ENCODE measurements around the gene LYSMD4. TPM values are rescaled to one million over a fixed set of nuclear protein-coding genes. Genes with fewer than 3 reads are reported as not detected.

The LYSMD4 gene
- total RNA-seq, 1 donor from 2014 or later: not detected

DNA sequence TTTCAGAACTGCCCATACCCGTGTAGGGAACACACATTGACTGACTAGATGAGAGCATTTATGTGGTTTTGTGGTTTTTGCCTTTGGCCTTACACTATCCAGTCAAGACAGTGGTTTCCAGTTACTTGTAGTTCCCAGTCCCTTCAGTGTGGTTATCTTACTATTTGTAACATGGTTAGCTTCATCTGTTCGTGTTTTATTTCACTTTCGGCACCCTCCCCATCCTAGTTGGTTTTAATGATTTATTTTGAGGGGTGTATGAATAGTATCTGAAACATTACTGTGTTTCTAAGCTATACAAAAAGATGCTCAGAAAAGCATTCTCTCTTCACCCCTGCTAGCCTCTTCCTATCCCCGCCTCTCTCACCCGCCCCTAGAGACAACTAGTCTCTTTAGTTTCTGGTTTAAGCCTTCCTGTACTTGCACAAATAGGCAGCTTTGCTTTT, 14.1 kb downstream of the LYSMD4 start:
- H3K4me1 ChIP-seq: peaks cover 2 to 20% of the 10 kb centered on the region in 2 donors
- no peaks in the 10 kb centered on the region for H3K27me3 ChIP-seq
- H3K36me3 ChIP-seq: peaks cover 2 to 17% of the 10 kb centered on the region in 2 donors
- H3K4me3 ChIP-seq: no peak overlapping the region
- no peak overlapping the region for H3K27ac ChIP-seq
- no peaks in the 10 kb centered on the region for H3K9me3 ChIP-seq
- DNase-seq (ENCODE audit: low spot score in 2 of 2): no peak
- intact Hi-C loops (cut with DNase I): no loop called here
- TF ChIP-seq, protein P1, sequence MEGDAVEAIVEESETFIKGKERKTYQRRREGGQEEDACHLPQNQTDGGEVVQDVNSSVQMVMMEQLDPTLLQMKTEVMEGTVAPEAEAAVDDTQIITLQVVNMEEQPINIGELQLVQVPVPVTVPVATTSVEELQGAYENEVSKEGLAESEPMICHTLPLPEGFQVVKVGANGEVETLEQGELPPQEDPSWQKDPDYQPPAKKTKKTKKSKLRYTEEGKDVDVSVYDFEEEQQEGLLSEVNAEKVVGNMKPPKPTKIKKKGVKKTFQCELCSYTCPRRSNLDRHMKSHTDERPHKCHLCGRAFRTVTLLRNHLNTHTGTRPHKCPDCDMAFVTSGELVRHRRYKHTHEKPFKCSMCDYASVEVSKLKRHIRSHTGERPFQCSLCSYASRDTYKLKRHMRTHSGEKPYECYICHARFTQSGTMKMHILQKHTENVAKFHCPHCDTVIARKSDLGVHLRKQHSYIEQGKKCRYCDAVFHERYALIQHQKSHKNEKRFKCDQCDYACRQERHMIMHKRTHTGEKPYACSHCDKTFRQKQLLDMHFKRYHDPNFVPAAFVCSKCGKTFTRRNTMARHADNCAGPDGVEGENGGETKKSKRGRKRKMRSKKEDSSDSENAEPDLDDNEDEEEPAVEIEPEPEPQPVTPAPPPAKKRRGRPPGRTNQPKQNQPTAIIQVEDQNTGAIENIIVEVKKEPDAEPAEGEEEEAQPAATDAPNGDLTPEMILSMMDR (IDR thresholded peaks at IDR 0.05): no peak

DNA sequence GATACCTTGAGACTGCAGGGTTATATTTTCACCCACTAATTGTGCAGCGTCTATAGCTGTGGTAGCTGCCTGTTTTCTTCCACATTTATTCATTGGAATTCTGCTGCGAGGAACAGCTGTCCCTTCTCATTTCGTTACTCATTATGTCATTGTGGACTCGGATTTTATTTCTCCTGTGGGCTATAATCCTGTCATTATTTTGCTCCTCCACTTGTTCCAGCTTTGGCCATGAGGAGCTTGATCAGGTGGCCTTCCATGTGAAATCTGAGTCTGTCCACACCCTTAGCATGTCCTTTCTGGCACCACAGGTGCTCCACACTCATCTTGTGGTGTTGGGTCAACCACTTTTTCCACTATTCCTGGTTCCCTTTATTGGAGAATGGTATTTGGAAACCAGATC, 14.8 kb downstream of the LYSMD4 start:
- DNase-seq (ENCODE audit: low spot score in 2 of 2): no peak
- Histone ChIP-seq H3K36me3 (peaks cover 2 to 20% of the 10 kb centered on the region in 2 donors), H3K27ac (no peak overlapping the region), H3K4me3 (no peak overlapping the region), H3K27me3 (no peaks in the 10 kb centered on the region), H3K4me1 (peaks cover 2 to 20% of the 10 kb centered on the region in 2 donors), H3K9me3 (no peaks in the 10 kb centered on the region)
- TF ChIP-seq, protein P1 (IDR thresholded peaks at IDR 0.05): no peak
- intact Hi-C loops (cut with DNase I): no loop called here

DNA sequence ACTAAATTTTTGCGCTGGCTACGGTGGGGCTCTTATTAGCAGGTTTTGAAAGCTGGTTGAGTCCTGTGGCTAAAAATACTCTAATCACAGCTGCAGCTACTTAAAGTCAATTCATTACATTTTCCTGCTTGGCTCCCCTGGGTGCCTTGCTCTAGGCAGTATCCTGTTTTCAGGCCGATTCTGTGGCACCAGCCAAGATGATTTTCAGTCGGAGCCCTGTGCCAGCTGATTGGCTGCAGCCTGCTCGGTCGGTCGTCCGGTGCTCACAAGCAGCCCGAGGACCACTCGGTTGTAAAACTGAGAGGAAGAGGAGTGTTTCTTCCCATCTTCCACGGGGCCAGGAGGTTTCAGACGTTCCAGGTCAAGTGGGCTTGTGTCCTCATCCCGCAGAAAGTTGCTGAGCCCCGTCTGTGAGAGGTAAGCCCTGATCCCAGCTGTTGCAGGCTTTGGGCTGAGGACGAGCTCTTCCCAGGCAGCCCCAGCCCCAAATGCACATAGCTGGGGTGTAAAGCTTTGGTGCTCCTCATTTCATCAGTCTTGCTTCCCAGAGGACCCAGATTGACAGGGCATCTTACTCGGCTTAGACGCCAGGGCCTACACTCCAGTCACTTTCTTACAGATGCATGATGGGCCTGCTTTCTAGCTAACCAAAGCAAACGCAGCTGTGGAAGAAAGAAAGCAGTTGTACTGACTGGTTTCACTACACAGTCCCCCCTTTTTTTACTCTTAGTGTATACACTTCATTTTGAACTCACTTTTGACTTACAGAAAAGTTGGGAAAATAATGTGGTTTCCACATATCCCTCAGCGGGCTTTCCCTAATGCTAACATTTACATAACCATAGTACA, 15.9 kb downstream of the LYSMD4 start:
- H3K4me1 ChIP-seq: peaks cover 2 to 20% of the 10 kb centered on the region in 2 donors

DNA sequence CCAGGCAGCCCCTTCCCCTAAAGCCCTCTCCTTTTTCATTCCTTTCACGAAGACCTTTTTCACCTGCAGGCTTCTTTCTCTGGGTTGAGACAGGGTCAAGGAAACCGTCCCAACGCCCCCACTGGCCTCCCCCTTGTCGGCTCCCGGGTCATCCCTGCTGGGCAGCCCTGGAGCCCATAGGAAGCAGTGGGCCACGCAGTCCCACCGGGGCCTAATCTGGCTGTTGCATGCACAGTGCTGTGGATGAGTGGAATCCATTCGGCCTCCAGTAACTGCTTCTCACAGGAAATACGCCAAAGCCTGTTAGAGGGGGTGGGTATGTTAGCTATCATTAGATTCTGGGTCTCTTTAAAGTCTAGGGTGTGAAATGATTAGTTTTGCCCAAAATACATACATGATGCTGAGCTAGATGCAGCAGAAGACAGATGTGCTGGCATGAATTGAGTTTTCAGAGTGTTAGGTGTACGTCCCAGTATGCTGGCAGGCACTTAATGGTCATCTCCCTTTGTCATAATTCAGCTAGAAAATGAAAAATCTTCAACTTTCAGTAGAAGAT, 16.6 kb downstream of the LYSMD4 start:
- H3K27ac ChIP-seq: peak overlapping the region; percentile 66 to 77
- H3K4me3 ChIP-seq: peak overlapping the region in 1 of 2 donors; percentile 25
- TF ChIP-seq, protein P1 (IDR thresholded peaks at IDR 0.05): no peak
- intact Hi-C loops (cut with DNase I): no loop called here
- H3K36me3 ChIP-seq: peaks cover 12 to 35% of the 10 kb centered on the region in 2 donors
- H3K4me1 ChIP-seq: peaks cover 7 to 27% of the 10 kb centered on the region in 2 donors
- H3K9me3 ChIP-seq: no peaks in the 10 kb centered on the region
- no peaks in the 10 kb centered on the region for H3K27me3 ChIP-seq
- DNase-seq (ENCODE audit: low spot score in 2 of 2): no peak

More for the DNA sequence above, 15.9 kb downstream of the LYSMD4 start:
- TF ChIP-seq, protein P1 (IDR thresholded peaks at IDR 0.05): no peak
- DNase-seq (ENCODE audit: low spot score in 2 of 2): no peak
- Histone ChIP-seq H3K4me3 (peak overlapping the region in 1 of 2 donors; percentile 25), H3K36me3 (peaks cover 10 to 28% of the 10 kb centered on the region in 2 donors), H3K27ac (peak overlapping the region; percentile 66 to 77), H3K27me3 (no peaks in the 10 kb centered on the region), H3K9me3 (no peaks in the 10 kb centered on the region)
- intact Hi-C loops (cut with DNase I): no loop called here

DNA sequence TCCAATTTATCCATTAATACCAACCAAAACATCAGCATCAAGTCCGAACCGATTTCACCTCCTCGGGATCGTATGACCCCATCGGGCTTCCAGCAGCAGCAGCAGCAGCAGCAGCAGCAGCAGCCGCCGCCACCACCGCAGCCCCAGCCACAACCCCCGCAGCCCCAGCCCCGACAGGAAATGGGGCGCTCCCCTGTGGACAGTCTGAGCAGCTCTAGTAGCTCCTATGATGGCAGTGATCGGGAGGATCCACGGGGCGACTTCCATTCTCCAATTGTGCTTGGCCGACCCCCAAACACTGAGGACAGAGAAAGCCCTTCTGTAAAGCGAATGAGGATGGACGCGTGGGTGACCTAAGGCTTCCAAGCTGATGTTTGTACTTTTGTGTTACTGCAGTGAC, 20.8 kb downstream of the LYSMD4 start:
- Histone ChIP-seq H3K9me3 (no peaks in the 10 kb centered on the region), H3K4me3 (no peak overlapping the region), H3K4me1 (peaks cover 7 to 40% of the 10 kb centered on the region in 2 donors), H3K27ac (peak overlapping the region; percentile 82 to 83), H3K27me3 (no peaks in the 10 kb centered on the region), H3K36me3 (peaks cover 20 to 46% of the 10 kb centered on the region in 2 donors)
- no peak for DNase-seq (ENCODE audit: low spot score in 2 of 2)
- TF ChIP-seq, protein P1 (IDR thresholded peaks at IDR 0.05): no peak
- intact Hi-C loops (cut with DNase I): no loop called here
